ENCODE measurements around the gene ALPP.

- TF ChIP-seq TAF1 (IDR thresholded peaks at IDR 0.05; ENCODE audit: borderline replicate concordance, insufficient read depth, low read length) = no peak
- TF ChIP-seq FOXP2 (optimal IDR thresholded peaks at IDR 0.05; ENCODE audit: borderline replicate concordance, extremely low read depth, extremely low read length, insufficient read depth) = no peak
- no peak for TF ChIP-seq POLR2AphosphoS5 (IDR thresholded peaks at IDR 0.05; ENCODE audit: low read depth, low read length)
- TF ChIP-seq, protein P1, sequence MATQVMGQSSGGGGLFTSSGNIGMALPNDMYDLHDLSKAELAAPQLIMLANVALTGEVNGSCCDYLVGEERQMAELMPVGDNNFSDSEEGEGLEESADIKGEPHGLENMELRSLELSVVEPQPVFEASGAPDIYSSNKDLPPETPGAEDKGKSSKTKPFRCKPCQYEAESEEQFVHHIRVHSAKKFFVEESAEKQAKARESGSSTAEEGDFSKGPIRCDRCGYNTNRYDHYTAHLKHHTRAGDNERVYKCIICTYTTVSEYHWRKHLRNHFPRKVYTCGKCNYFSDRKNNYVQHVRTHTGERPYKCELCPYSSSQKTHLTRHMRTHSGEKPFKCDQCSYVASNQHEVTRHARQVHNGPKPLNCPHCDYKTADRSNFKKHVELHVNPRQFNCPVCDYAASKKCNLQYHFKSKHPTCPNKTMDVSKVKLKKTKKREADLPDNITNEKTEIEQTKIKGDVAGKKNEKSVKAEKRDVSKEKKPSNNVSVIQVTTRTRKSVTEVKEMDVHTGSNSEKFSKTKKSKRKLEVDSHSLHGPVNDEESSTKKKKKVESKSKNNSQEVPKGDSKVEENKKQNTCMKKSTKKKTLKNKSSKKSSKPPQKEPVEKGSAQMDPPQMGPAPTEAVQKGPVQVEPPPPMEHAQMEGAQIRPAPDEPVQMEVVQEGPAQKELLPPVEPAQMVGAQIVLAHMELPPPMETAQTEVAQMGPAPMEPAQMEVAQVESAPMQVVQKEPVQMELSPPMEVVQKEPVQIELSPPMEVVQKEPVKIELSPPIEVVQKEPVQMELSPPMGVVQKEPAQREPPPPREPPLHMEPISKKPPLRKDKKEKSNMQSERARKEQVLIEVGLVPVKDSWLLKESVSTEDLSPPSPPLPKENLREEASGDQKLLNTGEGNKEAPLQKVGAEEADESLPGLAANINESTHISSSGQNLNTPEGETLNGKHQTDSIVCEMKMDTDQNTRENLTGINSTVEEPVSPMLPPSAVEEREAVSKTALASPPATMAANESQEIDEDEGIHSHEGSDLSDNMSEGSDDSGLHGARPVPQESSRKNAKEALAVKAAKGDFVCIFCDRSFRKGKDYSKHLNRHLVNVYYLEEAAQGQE (IDR thresholded peaks at IDR 0.05; ENCODE audit: insufficient read depth in 1 of 2, low read depth in 2 of 2, low read length in 2 of 2) = no peak
Measured at GRCh38 chr2:232365621-232366321, 12.8 kb upstream of the ALPP start.
